Measurements from ENCODE around the gene OR8B4.
"Not testable (repeated sequence)": the region's sequence is repeated elsewhere in the genome, so short reads cannot be mapped to it uniquely, and the experiment has no call there.

Gene OR8B4

DNA sequence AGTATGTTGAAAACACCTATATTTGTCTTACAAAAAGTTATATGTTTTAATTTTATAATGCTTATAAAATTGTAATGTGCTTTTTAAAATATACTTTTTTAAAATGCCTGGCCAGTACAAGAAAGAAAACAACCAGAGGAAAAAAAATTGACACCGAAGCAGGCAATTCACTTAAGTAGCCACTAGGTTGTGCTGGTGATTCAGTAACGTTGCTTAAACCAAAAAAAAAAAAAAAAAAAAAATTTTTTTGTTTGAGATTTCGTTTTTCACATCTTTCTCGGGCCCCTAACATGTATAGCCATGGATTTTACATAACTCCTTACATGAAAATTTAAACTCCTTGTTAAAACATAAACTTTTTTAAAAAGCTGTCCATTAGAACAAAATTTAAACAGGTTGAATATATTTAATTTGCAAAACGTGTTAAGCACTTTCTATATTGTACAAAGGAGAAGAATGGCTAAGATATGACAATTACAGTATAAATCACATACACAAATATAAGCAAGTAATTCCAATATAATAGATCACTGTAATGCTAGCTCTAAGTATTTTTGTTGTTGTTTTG lies 9.2 kb downstream of the OR8B4 start:
- TF ChIP-seq, protein P1, sequence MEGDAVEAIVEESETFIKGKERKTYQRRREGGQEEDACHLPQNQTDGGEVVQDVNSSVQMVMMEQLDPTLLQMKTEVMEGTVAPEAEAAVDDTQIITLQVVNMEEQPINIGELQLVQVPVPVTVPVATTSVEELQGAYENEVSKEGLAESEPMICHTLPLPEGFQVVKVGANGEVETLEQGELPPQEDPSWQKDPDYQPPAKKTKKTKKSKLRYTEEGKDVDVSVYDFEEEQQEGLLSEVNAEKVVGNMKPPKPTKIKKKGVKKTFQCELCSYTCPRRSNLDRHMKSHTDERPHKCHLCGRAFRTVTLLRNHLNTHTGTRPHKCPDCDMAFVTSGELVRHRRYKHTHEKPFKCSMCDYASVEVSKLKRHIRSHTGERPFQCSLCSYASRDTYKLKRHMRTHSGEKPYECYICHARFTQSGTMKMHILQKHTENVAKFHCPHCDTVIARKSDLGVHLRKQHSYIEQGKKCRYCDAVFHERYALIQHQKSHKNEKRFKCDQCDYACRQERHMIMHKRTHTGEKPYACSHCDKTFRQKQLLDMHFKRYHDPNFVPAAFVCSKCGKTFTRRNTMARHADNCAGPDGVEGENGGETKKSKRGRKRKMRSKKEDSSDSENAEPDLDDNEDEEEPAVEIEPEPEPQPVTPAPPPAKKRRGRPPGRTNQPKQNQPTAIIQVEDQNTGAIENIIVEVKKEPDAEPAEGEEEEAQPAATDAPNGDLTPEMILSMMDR (conservative IDR thresholded peaks at IDR 0.05; ENCODE audit: low read depth, low read length): peak; percentile 76
- peak; percentile 84 for DNase-seq (ENCODE audit: low read depth)
- H3K4me3 ChIP-seq (ENCODE audit: low read depth, low read length): no peak overlapping the region

DNA sequence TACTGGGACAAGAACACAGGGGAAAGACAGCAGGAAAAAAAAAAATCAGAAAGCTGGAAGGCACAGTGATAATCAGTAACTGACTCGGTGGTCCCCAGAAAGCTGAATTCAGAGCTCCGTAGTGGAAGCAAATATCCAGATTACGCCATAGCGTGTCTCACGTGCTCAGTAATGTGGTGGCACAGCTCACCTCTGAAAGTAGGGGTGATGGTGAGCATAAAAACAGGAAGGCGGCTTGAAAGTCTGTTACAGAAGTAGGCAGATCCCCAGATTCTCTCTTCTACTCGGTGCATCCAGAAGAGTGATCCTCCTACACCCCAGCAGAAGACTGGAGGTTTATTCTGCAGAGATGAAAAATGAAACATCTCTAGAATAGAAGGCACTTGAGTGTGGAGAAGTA lies 14.8 kb downstream of the OR8B4 start:
- no peak overlapping the region for H3K4me3 ChIP-seq (ENCODE audit: low read depth, low read length)
- TF ChIP-seq, protein P1 (conservative IDR thresholded peaks at IDR 0.05; ENCODE audit: low read depth, low read length): no peak

DNA sequence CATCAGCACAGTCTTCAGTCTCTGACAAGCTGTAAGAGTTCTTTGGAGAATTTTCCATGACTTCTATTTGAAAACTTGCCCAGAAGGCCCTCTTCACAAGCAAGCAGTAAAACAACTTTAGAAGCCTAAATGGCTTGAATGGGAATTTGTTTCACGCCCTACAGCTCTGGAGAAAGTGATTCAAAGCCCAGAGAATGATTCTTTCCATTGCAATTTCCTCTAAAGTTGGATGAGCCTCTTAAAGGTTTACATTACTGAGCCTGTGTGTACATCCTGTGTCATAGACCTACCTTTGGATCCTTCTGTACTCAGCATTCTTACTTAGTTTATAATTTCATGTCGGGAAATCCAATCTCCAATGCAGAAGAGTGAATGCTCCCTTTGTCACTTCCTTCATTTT lies 19.1 kb downstream of the OR8B4 start:
- TF ChIP-seq, protein P1 (conservative IDR thresholded peaks at IDR 0.05; ENCODE audit: low read depth, low read length): no peak
- H3K4me3 ChIP-seq (ENCODE audit: low read depth, low read length): no peak overlapping the region
- DNase-seq (ENCODE audit: low read depth): peak; percentile 4

More for the DNA sequence above, 14.8 kb downstream of the OR8B4 start:
- no peak for DNase-seq (ENCODE audit: low read depth)

DNA sequence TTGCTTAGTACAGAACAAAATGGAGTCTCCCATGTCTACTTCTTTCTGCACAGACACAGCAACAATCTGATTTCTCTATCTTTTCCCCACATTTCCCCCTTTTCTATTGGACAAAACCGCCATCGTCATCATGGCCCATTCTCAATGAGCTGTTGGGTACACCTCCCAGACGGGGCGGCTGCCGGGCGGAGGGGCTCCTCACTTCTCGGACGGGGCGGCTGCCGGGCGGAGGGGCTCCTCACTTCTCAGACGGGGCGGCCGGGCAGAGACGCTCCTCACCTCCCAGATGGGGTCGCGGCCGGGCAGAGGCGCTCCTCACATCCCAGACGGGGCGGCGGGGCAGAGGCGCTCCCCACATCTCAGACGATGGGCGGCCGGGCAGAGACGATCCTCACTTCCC lies 21.5 kb downstream of the OR8B4 start:
- H3K4me3 ChIP-seq (ENCODE audit: low read depth, low read length); DNase-seq (ENCODE audit: low read depth): not testable (repeated sequence)

DNA sequence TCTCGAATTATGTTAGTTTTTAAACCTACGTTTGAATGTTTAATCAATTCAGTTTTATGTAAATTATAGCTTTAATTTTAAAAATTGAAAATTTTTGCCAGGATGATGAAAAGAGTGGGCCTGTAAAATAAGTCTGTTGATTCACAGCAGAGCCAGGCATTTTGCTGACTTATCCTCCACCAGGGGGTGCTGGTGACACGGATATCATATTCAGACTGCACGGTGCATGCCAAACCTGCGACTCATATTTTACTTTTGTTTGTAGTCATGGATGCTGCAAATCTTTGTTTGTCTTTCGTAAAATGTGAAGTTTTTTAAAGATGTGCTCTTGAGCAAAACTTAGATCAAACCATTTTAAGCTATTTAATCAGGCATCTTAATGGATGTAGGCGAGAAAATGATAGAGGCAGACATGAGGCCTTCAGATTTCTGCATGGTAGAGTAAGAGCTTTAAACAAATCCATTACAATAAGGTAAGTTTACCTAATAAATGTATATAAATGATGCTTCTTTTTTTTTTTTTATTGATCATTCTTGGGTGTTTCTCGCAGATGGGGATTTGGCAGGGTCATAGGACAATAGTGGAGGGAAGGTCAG lies 22.2 kb downstream of the OR8B4 start:
- no peak overlapping the region for H3K4me3 ChIP-seq (ENCODE audit: low read depth, low read length)
- peak; percentile 95 for DNase-seq (ENCODE audit: low read depth)
- TF ChIP-seq, protein P1 (conservative IDR thresholded peaks at IDR 0.05; ENCODE audit: low read depth, low read length): peak; percentile 93

DNA sequence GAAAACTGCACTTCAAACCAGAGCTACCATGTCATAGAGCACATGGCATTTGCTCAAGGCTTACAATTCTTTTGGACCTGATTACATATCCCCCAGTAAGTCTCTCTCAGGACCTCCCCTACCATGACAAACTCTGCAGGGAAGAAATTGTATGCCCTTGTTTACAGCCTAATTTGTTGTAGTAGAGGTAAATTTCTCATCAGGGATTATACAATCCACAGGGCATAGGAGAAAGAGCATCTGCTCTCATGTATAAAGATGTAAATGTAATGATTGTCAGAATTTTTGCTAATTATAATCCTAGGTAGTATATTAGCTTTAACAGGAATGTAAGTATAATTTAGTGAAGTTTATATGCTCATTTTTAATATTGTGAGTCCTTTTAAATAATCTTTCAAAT lies 25.7 kb downstream of the OR8B4 start, which contains the start of gene OR8B3:
Gene OR8B3, minus strand, starts transcription at position 101 of the 400 bp plus-strand sequence. CDS start 1,673 bp downstream, outside the sequence.
- TF ChIP-seq, protein P1 (conservative IDR thresholded peaks at IDR 0.05; ENCODE audit: low read depth, low read length): no peak
- no peak within 1 kb of the TSS for H3K4me3 ChIP-seq (ENCODE audit: low read depth, low read length)
- no peak for DNase-seq (ENCODE audit: low read depth)

DNA sequence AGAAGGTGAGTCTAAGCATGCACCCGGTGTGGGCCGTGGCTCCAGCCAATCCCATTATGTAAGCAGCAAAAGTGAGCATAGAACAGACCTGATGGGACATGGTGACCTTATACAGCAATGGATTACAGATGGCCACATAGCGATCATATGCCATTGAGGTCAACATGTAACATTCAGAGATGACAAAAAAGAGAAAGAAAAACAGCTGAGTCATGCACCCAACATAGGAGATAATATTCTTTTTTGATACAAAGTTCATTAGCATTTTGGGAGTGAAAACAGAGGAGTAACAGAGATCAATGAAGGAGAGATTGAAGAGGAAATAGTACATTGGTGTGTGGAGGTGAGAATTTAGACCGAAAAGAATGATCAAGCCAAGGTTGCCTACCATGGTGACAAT lies 27.8 kb downstream of the OR8B4 start:
- H3K4me3 ChIP-seq (ENCODE audit: low read depth, low read length); DNase-seq (ENCODE audit: low read depth): not testable (repeated sequence)

DNA sequence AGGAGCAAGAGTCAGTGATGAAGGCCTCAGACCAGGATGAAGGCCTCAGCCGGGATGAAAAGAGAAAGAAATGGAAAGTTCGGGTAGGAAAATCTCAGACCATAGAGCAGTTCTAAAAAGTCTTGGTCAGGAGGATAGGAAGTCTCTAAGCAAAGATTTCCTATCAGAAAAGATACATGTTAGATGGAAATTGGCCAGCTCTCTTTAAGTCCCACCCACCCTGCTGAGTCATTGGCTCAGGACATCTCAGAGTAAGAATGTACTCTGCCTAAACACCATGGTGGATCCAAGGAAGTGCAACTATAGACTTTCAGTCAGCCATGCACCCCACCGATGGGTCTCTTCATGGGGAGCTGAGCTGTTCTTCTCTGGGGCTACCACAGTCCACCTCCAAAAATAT lies 30.3 kb downstream of the OR8B4 start:
- no peak overlapping the region for H3K4me3 ChIP-seq (ENCODE audit: low read depth, low read length)
- peak; percentile 59 for DNase-seq (ENCODE audit: low read depth)
- TF ChIP-seq, protein P1 (conservative IDR thresholded peaks at IDR 0.05; ENCODE audit: low read depth, low read length): no peak

All from choroid plexus epithelial cell (primary cell).